HTERT RPE-1 (cell line): ENCODE data around the gene LRRC1.

Experiments used
- in situ Hi-C: fragments of 300-500 bp; cut with MboI; formaldehyde crosslinking; loops from 4 replicates; pipeline ENCODE4 v1.14.3; 2020; ENCODE audit warnings: low sequenced_read_pairs

The LRRC1 gene

DNA sequence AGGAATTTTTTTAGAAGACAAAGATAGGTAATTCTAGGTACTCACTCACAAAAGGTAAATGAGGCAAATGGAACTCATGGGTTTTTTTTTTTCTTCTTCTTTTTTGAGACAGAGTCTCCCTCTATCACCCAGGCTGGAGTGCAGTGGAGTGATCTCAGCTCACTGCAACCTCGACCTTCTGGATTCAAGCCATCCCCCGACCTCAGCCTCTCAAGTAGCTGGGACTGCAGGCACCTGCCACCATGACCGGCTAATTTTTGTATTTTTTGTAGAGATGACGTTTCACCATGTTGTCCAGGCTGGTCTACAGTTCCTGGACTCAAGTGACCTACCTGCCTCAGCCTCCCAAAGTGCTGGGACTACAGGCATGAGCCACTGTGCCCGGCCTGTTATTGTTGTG lies 126.1 kb downstream of the LRRC1 start:
- in situ Hi-C loops, result no loop called here

DNA sequence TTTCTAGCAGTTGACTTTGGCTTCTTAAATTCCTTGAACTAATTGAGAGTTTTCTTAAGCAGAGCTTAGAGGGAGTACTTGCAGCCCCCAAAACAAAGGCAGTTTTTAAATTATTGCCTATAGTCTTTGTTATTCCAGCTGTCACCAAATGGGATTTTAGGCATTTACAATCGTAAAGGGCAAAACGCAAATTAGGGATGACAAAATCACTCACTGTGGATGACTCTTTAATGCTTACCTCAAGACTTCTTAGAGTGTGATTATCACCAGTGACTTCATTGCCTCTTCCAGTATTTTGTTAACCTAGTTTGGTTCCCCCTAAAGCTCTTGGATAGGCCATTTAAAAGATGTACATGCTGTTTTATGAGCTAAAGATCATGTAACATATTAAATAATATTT lies 126.8 kb downstream of the LRRC1 start:
- in situ Hi-C loops, result no loop called here

DNA sequence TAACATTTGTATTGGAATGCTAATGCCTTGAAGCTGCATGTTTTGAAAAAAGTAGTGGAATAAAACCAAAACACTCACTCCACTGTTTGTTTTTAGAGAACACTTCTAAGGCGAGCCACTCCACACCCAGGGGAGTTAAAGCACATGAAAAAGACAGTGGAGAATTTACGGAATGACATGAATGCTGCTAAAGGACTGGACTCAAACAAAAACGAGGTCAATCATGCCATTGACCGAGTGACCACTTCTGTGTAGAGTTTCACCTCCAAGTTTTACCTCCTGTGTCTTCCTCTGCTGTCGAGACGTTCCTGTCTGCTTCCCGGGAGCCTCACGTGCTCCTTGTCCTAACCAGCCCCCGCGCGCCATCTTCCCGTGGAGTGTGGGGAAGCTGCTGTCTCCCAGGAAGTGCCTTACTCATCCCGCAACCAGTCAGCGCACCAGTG lies 127.8 kb downstream of the LRRC1 start:
- in situ Hi-C loops, result no loop called here

DNA sequence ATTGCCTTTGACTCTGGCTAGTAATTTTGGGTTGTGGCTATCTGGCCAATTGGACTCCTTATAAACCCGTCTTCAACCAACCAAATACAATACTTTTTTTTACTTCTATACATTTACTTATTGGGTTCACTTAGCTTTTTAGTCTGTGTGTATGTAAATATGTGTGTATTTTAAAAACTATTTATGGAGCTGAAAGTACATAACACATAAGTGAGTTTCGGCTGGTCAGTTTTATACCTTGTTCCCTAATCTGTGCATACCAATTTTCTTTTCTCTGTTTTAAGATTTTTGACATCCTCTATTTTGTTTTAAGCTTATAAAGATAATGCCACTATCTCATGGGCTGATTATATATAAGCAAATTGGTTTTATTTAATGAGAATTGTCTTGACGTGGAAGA lies 129.5 kb downstream of the LRRC1 start:
- in situ Hi-C loops, result no loop called here

DNA sequence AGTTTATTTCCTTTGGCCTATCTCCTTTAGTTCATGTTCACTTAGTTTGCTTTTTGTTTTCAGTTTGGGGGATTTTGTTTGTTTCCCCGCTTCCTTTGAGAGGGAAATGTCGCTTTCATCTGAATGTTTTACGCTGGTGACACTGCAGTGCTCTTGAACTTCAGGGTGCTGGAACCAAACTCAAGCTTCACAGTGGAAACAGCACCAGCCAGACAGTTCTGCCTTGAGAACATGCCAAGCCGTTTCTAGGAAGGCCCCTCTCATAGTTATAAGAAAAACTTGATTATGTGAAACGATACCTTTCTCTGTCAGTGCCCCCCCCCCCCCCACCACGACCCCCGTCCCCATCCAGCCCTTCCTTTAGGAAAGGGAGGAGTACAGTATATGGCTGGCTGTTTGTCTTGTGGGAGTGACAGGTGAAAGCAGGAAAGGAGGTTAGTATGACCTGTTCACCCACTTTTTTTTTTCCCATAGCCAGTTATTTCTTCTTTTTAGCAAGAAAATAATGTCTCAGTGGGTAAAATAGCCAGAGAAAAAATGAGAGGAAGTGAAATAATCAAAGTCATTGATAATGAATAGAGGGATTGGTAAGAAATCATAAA lies 130.1 kb downstream of the LRRC1 start:
- in situ Hi-C loops, result no loop called here

DNA sequence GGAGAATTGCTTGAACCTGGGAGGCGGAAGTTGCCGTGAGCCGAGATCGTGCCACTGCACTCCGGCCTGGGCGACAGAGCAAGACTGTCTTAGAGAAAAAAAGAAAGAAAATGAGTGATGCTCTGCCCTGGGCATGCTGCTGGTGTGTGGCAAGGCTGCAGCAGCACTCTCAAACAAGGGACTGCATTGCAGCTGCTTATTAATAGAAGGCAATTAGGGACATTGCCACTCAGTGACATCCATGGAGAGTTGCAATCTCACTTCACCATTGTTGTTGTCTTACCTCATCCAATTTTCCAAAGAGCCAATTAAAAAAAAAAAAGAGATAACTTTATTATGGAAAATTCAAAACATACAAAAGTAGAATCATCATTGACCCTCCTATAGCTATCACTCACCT lies 131.1 kb downstream of the LRRC1 start:
- in situ Hi-C loops, result no loop called here

DNA sequence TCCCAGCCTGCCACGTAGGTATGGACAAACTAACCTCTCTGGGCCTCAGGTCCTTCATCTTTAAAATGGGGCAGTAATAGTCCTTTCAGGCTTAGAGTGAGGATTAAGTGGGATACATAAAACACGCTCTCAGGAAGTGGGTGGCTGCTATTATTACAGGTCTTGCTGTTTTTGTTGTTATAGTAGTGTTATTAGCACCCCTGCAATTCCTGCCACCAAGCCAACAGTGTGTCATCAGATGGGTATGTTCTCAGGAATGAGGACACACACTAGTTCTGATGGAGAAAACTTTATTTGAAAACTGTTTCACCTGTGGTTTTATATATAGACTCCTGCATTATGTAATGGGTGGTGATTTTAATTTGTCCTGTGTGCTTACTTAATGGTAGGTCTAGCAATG lies 131.7 kb downstream of the LRRC1 start:
- in situ Hi-C loops, result no loop called here

DNA sequence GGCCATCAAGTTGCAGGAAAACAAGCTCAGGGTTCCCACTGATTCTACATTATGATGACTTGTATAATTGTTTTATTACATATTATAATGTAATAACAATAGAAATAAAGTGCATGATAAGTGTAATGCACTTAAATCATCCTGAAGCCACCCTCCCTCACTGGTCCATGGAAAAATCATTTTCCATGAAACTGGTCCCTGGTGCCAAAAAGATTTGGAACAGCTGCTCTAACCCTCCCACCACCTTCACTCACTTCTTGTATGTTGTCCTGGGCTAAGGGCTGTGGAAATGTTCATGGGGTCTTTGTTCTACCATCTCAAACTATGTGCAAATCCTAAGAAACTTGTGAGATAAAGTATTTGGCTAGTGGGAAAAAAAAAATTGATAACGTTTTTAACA lies 133.8 kb downstream of the LRRC1 start:
- in situ Hi-C loops, result no loop called here

DNA sequence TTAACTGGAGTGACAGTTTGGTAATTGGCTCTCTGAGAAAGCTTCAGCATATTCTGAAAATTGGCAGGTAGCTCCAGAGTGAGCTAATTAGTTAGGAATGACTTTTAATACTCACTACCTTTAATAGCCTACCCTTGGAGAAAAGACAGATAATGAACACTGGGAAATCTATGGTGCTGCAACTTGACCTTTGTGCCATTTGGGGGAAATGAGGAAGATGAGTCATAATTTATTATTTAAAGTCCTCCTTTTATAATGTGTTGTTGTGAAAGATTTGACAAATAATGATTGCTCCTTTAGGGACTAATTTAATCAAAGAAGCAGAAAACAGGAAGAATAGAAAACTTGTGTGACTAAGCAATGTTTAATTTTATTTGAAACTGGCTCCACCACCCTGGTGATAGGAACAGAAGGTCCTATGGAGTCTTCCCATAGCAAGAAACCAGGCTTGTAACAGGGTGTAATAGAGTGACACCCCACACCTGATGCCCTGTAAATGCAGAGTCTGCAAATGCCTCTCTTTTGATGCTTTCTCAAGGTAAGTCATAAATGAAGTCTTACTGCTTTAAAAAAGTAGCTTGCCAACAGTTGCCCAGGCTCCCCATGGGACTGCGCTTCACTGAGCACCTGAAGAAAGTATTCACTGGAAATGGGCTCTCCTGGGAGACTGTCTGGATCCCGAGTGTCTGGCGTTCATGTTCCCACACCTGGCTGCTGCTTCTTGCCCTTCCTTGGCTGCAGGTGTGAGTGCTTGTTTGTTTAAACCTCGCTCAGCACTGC lies 134.4 kb downstream of the LRRC1 start:
- in situ Hi-C loops, result no loop called here

DNA sequence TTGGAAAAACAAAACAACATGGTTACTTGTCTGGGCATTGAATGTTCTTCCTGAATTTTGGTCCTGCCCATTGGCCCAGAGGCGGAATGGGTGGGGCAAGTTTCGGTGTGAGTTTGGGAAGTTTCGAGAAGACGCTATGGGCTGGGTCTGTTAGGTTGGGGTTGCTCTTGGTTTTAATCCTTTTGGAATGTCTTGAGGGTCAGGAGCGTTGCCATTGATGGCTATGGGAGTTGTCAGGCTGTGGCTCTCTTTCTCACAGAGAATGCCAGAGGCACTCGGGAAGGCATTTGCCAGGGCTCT lies 135.0 kb downstream of the LRRC1 start:
- in situ Hi-C loops, result no loop called here

DNA sequence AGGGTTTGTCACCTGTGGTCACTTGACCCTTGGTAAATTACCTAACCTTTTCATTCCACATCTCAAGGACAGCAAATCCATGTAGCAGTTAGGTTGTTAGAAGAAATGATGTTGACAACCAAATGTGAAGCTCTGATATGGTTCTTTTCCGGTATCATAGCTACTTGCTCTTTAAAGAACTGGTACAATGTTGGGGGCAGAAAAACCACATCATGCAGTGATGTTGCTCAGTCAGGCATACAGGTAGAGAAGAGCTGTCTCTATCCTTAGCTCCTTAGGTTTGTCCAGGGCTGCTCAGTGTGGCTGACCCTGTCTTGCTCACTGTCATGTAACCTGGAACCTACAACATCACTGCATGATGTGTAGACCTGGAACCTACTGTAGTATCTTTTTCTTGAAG lies 135.5 kb downstream of the LRRC1 start:
- in situ Hi-C loops, result no loop called here

DNA sequence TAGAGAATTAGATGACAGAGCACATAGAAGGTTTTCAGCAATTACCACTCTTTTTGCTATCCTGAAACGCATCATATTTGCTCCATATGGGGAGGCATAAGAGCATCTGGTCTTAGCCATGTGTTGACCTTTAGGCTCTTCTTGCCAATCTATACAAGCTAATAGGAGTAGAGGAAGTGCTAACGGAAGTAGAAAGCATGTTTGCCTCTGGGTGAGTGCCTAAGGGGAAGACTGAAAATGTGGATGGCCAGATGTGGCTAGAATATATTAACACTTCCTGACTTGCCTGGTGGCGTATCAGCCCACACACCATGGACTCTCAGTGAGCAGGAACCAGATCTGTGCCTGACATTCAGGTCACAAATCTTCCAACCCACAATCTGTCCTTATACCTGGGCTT lies 136.3 kb downstream of the LRRC1 start:
- in situ Hi-C loops, result no loop called here

DNA sequence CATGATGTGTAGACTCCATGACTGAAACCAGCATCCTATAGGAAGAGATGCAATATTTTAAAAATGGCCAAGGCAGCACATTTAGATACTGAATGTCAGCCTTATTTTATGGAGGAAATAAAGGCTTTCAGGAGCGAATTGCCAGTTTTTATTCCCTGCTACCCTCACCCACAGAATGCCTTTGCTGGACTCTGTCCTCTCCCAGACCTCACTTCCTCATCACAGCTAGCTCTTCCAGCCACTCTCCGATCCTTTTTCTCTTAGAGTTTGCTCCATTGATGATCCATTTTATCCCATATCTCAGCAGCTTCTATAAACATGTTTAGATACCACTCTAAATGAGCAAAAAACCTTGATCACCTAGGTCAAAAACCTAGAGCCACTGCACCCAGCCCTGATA lies 137.7 kb downstream of the LRRC1 start:
- in situ Hi-C loops, result no loop called here

DNA sequence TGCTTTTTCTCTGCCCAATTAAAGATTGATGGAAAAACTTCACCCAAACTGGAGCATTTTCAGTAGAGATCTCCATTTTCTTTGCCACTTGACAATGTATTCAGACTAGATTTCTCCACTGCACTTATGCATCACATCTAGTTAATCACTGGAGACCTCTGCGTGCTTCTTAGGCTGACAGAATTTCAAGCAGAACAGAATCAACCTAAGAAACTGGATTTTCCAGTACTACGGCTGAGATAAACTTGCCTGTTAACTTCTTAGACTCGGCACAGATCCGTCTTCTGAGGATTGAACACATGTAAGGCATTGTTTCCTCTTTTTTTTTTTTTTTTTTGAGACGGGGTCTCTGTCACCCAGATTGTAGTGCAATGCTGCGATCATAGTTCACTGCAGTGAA lies 139.2 kb downstream of the LRRC1 start:
- in situ Hi-C loops, result no loop called here

DNA sequence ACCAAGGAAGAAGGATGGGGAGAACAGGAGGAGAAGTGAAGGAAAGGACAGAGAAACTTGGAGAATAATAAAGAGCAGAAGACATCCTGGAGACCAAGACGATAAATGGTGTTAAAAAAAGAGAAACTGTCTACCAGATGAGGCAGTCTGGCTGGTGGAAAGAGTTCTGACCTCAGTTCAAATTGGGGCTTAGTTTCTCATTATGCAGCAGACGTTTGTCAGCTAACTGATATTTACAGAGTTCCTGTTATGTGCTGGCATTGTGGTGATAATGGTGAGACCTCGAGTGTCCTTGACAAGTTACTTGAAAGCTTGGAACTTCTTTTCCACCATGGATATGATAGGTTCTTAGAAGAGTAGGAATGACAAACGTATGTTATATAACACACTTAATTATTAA lies 142.7 kb downstream of the LRRC1 start:
- in situ Hi-C loops, result no loop called here

DNA sequence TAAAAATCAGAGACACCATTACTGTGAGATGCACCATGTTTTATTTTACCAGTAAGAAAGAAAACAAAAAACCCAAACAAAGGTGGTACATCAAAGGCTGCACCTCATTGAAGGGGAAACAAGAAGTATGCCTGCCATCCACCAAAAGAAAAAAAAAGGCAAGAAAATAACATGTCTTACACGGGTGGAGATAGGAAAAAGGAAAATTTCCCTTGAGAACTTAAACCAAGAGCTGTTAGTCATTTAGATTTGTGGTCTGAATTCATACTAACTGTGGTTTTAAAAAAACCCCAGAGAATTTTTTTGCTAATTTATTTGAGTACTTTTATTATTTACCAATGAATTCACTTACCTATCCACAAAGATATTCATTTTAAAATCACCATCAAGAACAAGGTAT lies 144.0 kb downstream of the LRRC1 start:
- in situ Hi-C loops, result no loop called here

DNA sequence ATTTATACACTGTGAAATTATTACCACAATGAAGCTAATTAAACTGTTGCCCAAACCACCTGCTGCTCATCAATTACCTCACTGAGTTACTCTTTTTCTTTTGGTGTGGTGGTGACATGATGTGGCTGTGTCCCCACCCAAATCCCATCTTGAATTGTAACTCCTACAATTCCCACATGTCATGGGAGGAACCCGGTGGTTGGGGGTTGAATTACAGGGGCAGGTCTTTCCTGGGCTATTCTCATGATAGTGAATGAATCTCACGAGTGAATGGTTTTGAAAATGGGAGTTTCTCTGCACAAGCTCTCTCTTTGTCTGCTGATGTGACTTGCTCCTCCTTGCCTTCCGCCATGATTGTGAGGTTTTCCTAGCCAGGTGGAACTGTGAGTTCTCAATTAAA lies 145.0 kb downstream of the LRRC1 start:
- in situ Hi-C loops, result no loop called here

DNA sequence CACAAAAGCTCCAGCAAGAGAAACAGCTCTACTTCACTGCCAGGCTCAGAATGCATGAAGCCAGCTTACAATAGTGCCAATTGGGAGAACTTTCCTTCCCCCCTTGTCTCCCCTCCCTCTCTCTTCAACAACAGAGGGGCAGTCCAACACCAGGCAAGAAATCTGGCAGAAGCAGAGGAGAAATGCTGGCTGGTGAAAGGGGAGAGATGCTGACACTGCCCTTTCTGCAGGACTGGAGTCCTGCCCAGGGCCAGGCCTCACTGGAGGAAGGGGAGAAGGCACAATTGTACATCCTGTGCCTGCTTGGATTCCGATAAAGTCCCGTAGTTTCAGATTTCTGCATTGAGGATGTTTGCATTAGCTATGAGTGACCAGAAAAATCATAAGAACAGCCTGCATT lies 148.6 kb downstream of the LRRC1 start:
- in situ Hi-C loops, result no loop called here

DNA sequence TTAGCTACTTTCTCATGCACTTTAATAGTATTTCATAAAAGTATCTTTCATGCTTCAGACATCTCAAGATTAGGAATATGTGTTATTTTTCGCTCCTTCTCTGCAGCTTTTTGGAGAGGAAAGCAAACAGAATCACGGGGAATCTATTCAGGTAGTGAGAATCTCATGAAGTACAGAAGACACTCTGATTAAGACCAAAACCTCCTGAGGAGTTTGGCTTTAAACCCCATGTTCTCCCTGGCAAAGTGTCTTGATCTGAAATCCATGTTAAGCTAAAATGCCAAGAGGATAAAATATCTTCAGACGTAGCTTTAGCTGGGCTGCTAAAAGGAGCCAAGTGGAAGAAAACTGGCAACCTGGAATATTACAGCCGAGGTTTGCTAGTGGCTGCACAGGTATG lies 149.3 kb downstream of the LRRC1 start:
- in situ Hi-C loops, result no loop called here

DNA sequence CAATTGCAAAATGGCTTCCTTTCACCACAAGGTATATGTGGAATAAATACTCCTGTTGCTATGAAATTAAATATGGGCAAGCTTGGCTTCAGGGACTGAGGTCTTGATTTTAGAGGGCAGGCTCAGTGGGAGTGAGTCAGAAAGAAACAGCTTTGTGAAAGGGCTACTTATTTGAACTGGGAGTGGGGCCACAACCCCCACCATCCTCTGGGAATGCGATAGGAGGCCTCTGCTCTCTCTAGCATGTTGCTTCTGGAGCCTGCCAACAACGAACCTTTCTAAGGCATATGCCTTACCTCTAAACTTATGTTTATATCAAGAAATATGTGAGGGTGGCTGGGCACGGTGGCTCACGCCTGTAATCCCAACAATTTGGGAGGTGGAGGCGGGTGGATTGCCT lies 149.7 kb downstream of the LRRC1 start:
- in situ Hi-C loops, result no loop called here

DNA sequence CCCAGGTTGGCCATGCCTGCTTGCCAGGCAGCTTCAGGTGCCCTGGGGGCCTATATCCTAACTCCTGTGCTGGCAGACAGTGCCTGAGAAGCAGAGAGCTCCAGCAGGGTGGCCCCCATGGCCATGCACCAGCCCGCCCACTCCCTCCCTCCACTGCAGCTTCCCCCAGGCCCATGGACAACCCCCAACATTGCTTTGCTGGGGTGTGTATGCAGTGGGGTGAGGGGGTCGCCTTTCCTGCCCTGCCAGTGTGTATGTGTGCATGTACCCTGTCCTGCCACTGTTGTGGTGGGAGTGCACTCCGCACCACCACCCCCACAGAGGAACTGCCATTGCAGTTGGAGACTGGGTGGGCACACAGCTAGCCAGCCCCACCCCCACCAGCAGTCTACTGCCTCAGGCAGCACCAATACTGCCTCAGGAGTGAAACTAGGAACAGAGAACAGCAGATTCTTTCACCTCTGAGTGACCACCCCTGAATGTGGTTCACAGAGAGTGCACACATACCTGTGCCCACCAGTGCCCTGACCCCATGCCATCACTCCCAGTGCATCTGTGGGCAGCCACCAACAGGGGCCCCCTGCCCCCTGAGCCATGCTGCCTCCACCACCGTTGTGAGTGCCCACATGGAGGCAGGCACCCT lies 151.1 kb downstream of the LRRC1 start:
- in situ Hi-C loops, result no loop called here

DNA sequence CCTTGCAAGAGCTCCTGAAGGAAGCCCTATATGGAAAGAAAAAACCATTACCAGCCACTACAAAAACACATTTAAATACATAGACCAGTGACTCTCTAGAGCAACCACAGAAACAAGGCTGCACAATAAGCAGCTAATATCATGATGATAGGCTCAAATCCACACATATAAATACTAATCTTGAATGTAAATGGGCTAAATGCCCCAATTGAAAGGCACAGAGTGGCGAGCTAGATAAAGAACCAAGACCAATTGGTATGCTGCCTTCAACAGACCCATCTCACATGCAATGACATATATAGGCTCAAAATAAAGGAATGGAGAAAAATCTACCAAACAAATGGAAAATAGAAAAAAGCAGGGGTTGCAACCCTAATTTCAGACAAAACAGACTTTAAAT lies 153.0 kb downstream of the LRRC1 start:
- in situ Hi-C loops, result no loop called here

DNA sequence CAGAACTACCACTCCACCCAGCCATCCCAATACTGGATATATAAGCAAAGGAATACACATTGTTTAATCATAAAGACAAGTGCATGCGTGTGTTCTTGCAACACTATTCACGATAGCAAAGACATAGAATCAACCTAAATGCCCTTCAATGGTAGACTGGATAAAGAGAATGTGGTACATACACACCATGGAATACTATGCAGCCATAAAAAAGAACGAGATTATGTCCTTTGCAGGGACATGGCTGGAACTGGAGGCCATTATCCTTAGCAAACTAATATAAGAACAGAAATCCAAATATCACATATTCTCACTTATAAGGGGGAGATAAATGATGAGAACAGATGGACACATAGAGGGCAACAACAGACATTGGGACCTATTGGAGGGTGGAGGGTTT lies 156.6 kb downstream of the LRRC1 start:
- in situ Hi-C loops, result no loop called here
